OCI-LY3 (cell line): Measurements from ENCODE around the gene TMCC3.

Experiments used
- CTCF ChIP-seq: fragments of 200-600, 300-600 bp; sonication (generic); IDR thresholded peaks from 2 replicates; pipeline ENCODE4 v1.5.1; 2014; ENCODE audit warnings: antibody characterized with exemption, low read length, low read depth
- EZH2phosphoT487 ChIP-seq: fragments of 200-600 bp; shearing (Covaris generic); IDR thresholded peaks from 2 replicates; pipeline ENCODE4 v1.6.1; 2018; ENCODE audit warnings: antibody characterized with exemption, mixed run types, low read depth

GRCh38 chr12:94676922-94677321, 26.6 kb upstream of the TMCC3 start:
- TF ChIP-seq CTCF (no peak), EZH2phosphoT487 (no peak)
